ENCODE data around the gene ERCC6.

ERCC6 gene

DNA sequence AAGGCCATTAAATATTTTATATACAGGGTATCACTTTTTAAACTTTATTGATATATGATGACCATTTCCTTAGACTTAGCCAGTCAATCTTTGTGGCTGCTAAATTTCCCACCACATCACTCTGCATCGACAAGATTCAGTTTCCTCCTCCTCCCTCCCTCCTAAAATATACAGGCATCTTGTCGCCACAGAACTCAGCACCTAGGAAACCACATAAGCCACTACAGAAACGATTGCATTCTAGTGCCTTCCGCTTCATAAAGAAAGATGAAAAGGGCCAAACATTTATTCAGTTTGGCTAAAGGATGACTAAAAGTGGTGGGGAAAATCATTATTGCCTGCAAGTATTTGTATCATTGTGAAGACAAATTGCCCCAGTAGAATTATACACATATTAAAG, 30.7 kb downstream of the ERCC6 start:
- DNase-seq = no peak

DNA sequence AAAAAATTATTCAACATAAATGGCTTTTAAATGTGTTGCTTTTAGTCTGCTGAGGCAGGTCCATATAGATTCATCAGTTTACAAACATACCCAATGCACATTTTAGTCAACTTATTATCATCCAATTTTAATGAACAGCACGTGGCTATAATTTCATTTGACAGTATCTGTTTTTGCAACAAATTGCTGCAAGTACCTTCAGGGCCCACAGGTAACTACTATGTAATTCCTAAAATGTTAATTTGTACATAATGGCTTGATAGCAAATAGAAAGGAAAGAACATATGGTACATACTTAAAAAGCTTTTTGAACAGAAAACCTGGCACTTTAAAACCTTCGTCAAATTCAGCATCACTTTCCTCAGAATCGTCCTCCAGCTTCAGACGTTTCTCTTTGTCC, 33.3 kb downstream of the ERCC6 start:
- no peak for DNase-seq

DNA sequence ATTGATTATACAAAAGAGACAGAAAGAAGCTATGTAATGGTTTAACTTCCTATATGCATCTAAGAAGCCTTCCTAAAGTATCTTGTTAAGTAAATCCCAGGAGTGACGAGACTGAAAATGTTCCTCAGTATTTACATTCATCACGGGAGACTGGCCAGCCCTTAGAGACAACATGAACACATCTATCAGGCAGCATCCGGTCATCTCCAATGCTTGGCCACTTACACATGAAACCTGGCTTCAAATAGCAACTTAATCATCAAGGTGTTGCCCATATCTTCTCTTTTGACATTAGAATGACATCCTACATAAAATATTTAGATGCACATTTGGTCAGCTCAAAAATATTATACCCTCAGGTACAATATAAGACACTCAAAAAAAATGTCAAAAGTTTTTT, 33.8 kb downstream of the ERCC6 start:
- DNase-seq = no peak

DNA sequence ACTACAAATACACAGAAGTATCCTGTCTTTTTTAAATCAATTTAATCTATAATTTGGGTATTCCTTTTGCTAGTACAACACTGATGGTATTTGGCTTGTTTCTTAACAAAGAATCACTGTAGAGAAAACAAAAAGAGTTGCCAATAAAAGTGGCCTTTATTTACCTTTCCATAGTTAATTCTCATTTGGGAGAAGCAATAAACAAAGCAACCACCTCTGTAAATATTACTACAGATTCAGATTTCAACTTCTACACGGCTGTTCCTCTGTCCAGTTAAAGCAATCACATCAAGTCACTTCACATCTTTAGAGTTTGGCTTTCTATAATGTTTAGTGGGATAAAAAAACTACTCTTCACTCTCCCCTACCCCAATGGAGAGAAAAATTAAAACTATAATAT, 34.4 kb downstream of the ERCC6 start:
- DNase-seq = no peak

DNA sequence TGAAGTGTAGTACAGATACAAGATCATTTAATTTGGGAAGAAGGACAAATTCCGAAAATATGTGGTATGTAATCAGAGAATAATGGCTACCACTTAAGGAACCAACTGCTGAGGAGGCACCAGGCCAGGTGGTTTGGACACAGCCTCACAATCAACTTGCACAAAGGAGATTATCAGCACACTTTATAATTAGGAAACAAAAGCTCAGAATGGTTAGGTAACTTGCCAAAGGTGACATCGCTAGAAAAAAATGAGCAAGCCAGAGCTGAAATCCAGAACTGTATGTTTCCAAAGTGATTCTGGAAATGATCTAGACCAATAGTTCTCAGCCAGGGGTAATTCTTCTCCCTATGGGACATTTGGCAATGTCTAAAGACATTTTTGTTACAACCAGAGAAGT, 36.6 kb downstream of the ERCC6 start:
- DNase-seq = peak; percentile 4

DNA sequence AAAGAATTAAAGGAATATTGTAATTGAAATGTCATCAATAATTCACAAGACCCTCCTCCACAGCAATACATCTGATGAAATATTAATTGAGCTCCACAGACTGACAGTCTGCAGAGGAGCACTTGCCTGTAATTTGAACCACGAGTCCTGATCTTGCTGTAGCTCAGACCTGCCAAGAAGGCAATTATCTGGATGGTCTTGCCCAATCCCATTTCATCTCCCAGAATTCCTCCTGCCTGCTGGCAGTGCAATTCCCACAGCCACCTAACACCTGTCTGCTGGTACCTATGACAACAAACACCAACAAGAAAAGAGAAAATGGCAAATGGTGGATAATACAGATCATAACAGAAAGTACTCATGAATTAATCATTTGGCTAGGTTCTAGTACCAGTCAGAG, 38.5 kb downstream of the ERCC6 start:
- no peak for DNase-seq

DNA sequence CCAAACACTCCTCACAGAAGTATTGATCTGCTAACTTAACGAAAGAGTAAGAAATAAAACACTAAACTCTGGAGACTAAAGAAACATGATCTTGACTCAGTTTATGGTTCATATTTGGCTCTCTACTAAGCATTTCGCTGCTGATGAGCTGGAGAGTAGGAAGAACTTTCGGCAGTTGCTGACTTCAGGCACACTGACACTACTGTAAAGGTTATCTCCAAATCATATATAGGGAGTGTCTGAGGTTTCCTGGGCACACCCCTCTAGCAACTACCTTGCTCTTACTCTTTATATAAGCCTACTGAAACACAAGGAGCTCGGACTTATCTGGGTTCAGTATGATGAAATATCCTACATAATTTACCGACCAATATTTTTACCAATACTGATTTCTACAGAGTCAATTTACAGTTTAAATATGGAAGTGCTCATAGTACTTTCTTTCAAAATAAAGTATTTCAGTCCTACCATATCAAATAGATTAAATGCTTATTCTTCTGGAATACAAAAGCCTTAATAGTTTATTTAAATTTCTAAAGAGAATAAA, 39.5 kb downstream of the ERCC6 start:
- no peak for DNase-seq

DNA sequence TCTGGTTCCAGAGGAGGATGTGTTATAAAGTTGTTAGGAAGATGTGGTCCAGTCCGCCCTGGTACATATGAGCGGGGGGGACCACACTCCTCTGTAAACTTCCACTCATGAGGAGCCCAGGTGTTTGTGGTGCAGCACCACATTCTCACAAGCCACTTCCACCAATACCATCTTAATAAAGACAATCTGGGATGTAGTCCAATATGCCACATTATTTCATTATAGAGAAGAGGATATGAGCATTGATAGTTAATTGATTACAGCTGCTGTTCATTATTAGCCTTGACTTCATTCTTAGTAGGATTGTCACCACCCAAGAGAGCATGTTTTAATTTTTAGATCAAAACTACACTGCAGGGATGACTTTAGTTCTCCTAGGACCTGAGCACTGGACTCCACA, 40.5 kb downstream of the ERCC6 start:
- peak; percentile 36 for DNase-seq

DNA sequence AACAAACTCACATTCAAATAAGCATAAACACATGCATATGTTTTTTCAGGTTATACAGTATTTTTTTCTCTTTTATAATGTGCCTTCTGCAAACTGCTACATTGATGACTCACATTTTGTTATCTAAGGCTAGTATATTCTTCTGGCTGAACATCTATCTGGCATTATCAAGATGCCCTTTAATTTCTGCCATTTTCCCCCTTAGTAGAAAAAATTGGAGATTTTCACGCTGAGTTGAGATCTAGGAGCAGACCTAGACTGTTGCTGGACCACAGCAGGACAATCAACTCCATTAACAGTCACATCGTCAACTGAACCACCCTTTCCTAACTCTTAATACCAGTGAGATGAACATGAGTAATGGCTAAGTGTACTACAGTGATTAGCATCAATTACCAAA, 41.6 kb downstream of the ERCC6 start:
- DNase-seq = no peak

DNA sequence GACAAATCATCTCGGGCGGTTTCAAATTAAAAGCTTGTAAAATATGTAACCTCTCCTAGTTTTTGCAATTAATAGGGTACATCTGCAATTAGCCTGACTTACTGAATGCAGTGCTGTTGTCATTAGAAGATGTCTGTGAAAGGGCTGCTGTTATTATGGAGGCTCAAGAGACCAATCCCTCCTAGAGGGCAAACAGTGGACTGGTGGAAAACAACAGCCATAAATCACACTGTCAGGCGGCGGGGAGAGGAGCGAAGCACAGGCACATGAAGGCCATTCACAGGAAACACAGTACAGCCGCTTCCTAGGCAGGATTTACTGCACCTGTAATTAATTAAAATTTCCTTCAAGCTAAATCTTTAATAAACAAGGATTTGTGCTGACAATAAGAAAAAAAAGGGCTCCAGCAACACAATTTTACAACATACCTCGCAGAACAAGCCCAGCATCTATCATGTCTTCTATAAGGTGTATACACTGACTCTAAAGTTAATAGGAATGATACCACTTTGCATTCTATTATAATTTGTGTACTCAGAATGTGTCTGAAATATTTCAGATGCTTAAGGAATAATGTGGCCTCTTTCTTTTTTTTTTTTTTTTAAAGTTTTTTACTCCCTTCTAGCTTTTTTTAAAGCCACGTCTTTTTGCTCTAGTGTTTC, 50.7 kb downstream of the ERCC6 start:
- DNase-seq = peak; percentile 2

DNA sequence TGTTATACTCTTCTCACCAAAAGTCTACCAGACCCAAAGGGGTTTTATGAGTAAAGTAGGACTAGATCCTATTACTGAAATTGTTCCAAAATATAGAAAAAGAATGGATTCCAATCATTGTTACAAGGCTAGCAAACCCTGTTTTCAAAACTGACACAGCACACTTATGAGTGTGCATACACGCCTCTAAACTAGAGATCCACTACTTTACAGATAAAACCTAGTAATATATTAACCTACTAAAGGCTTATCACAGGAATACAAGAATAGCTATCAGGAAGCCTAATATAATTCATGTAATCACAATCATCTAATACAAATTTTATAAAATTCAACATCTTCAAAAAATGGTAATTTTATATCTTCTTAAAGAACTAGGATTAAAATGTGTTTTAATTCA, 52.2 kb downstream of the ERCC6 start:
- no peak for DNase-seq

DNA sequence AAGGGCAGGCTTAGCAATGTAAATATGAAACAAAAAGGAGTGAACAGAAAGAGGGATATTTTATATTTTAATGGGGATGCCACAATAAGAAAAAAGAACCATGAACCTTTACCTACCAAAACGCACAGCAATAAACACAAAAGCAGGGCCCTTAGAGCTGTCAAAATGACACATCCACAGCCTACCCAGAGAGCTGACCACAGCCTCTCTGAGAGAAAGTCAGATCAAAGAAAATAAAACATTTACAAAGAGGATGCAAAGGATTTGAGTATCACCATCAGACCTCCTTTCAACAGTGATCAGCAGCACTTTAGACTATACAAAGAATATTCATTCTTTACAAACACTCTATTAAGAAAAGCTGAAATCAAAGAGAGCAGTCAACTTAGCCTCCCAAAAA, 52.9 kb downstream of the ERCC6 start:
- DNase-seq = no peak

DNA sequence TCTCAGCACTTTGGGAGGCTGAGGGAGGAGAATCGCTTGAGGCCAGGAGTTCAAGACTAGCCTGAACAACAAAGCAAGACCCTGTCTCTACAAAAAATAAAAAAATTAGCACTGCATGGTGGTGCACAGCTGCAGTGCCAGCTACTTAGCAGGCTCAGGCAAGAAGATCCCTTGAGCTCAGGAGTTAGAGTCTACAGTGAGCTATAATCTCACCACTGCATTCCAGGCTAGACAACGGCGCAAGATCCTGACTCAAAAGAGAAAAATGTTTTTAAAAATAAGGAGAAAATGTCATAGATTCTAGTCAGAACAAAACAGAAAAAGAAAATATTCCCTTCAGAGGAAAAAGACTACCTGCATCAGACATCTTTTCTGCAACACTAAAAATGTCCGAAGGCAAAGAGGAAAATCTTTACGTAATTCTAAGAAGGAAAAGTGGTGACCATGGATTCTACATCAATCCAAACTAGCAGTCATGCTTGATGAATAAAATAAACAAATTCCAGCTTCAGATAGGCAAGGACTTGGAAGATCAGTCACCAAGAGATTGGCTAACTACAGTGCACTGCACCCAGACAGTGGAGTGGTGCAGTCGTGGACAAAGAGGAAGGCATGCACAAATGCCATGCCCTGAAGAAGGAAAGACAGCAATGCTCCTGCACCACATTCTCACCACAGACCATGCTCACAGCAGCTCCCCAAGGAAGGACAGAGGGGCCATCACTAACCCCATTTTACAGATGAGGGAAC, 54.3 kb downstream of the ERCC6 start:
- peak; percentile 15 for DNase-seq

DNA sequence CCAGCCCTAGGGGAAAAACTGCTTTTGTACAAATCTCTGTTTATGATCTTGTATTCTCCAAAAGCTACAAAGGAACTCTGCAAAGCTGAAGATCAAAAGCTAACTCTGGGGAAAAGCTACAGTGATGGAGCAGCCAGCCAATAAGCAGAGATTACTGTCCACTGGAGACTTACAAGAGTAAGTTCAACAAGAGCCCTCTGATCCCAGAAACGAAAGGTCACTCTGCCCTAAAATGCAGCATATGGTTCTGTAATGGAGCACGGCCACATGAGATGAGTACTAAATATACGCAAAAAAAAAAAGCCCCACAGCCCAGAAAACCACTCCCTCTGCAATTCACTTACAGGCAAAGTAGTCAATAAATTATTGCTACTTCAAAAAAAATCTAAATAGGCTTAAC, 60.1 kb downstream of the ERCC6 start:
- no peak for DNase-seq

DNA sequence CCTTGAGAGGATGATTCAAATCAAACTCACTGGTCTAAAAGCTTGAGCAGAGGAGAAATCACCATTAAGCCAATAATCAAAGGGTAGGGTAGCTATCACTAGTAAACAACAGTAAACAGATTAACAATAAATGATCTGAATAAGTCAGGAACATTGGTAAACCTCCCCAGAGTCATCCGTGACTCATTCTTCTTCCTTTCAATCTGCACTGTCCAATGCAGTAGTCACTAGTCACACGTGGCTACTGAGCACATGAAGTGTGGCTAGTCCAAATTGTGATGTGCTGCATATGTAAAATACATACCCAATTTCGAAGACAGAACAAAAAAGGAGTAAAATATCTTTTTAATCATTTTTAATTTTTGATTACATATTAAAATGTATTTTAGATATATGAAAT, 64.0 kb downstream of the ERCC6 start:
- no peak for DNase-seq

DNA sequence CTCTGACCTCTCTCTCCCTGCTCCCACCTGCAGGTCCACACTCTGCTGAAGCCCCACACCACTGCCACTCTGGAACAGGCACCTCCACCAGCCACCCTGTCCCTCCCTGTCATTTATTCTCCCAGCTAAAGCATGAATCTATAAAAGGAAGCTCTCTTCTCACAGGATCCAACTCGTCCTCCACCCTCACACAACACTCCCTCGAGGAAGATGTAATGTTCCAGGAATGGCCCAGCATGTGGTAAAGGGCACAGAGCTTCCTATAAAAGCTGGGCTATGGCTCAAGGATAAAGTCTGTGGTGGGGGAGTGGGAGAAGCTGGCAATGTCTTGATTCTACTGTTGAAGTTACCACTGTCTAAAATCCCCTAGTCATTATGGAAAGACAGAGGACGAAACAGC, 67.4 kb downstream of the ERCC6 start:
- DNase-seq = no peak

DNA sequence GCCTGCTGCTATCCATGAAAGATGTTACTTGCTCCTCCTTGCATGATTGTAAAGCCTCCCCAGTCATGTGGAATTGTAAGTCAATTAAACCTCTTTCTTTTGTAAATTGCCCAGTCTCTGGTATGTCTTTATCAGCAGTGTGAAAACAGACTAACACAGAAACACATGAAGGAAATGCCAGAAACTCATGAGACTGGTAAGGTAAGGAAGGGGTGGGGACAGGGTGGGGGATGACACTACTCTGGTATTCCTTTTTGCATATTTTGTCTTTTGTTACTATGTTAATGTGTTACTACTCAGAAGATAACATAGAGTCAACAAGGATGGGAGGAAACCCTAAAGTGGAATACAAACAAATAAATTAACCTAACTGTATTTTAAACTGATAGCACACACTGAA, 73.2 kb downstream of the ERCC6 start:
- no peak for DNase-seq

Data from fibroblast of skin of right quadriceps (primary cell).